ENCODE results near the gene MAP3K21. TPM values are rescaled to one million over a fixed set of nuclear protein-coding genes. Genes with fewer than 3 reads are reported as not detected.

The MAP3K21 gene
- total and polyA plus RNA-seq, 8 donors: 4.8 to 58.5 (median 16.1) TPM

- H3K4me1 ChIP-seq: peaks cover 6 to 24% (median 15%) of the 10 kb centered on the region in 4 donors
- peaks cover 0 to 3% (median 0%) of the 10 kb centered on the region in 3 donors for H3K27me3 ChIP-seq
- no peaks in the 10 kb centered on the region for H3K9me3 ChIP-seq
- TF ChIP-seq POLR2A (IDR thresholded peaks at IDR 0.05) (no peak), POLR2AphosphoS5 (IDR thresholded peaks at IDR 0.05) (no peak), CTCF (IDR thresholded peaks at IDR 0.05) (no peak), EP300 (IDR thresholded peaks at IDR 0.05) (no peak)
- peak in 1 of 2 donors; percentile 55 for DNase-seq
- no peaks in the 10 kb centered on the region for H3K36me3 ChIP-seq
- WGBS, 5 donors: 5 to 9% (median 6%) methylated on average over 8 of the region's 8 CpGs
- intact Hi-C loops (cut with DNase I; ENCODE audit: low total_unique reads): no loop called here
- peak overlapping the region; percentile 61 to 88 (median 72) for H3K4me3 ChIP-seq
- H3K27ac ChIP-seq: peak overlapping the region; percentile 59 to 79 (median 71)
Measured at GRCh38 chr1:233294913-233295236, 32.6 kb upstream of the MAP3K21 start.

- Histone ChIP-seq H3K27ac (peak within 1 kb of the TSS; percentile 59 to 79 (median 71)), H3K4me3 (peak within 1 kb of the TSS; percentile 61 to 88 (median 72)), H3K36me3 (no peaks in the 10 kb centered on the region), H3K27me3 (peaks cover 0 to 3% (median 0%) of the 10 kb centered on the region in 3 donors), H3K4me1 (peaks cover 6 to 24% (median 15%) of the 10 kb centered on the region in 4 donors), H3K9me3 (no peaks in the 10 kb centered on the region)
- 0 to 3% (median 1%) methylated on average over 45 to 54 of the region's 54 CpGs for WGBS, 5 donors
- DNase-seq: peak; percentile 67 to 88
- intact Hi-C loops (cut with DNase I; ENCODE audit: low total_unique reads): no loop called here
- TF ChIP-seq POLR2AphosphoS5 (IDR thresholded peaks at IDR 0.05): peak in 1 of 3 donors; percentile 7
- TF ChIP-seq CTCF (IDR thresholded peaks at IDR 0.05): no peak
Measured at GRCh38 chr1:233295237-233295974, 32.1 kb upstream of the MAP3K21 start, which contains the start of gene PCNX2. Gene PCNX2, minus strand, starts transcription at chr1:233295725. Its CDS starts 247 bp downstream, at chr1:233295478.

- Histone ChIP-seq H3K9me3 (no peaks in the 10 kb centered on the region), H3K27ac (peak overlapping the region in 2 of 5 donors; percentile 66 to 76), H3K27me3 (peaks cover 0 to 3% (median 0%) of the 10 kb centered on the region in 3 donors), H3K36me3 (no peaks in the 10 kb centered on the region), H3K4me1 (peaks cover 6 to 24% (median 15%) of the 10 kb centered on the region in 4 donors), H3K4me3 (peak overlapping the region; percentile 61 to 88 (median 72))
- intact Hi-C loops (cut with DNase I; ENCODE audit: low total_unique reads): no loop called here
- 2 to 9% (median 3%) methylated on average over 5 of the region's 5 CpGs for WGBS, 5 donors
- no peak for DNase-seq
- TF ChIP-seq POLR2AphosphoS5 (IDR thresholded peaks at IDR 0.05) (no peak), EP300 (IDR thresholded peaks at IDR 0.05) (no peak), POLR2A (IDR thresholded peaks at IDR 0.05) (no peak), CTCF (IDR thresholded peaks at IDR 0.05) (no peak)
Measured at GRCh38 chr1:233295975-233296322, 31.6 kb upstream of the MAP3K21 start.

- DNase-seq: no peak
- Histone ChIP-seq H3K27me3 (peaks cover 0 to 3% (median 0%) of the 10 kb centered on the region in 3 donors), H3K4me1 (peaks cover 6 to 20% (median 12%) of the 10 kb centered on the region in 4 donors), H3K36me3 (no peaks in the 10 kb centered on the region), H3K27ac (no peak overlapping the region), H3K9me3 (peaks cover 0 to 8% (median 6%) of the 10 kb centered on the region in 4 donors), H3K4me3 (no peak overlapping the region)
- no peak for TF ChIP-seq EP300 (IDR thresholded peaks at IDR 0.05)
- no peak for TF ChIP-seq POLR2AphosphoS5 (IDR thresholded peaks at IDR 0.05)
- TF ChIP-seq POLR2A (IDR thresholded peaks at IDR 0.05): no peak
- TF ChIP-seq CTCF (IDR thresholded peaks at IDR 0.05): no peak
- 63 to 81% (median 68%) methylated on average over 5 of the region's 5 CpGs for WGBS, 5 donors
- intact Hi-C loops (cut with DNase I; ENCODE audit: low total_unique reads): no loop called here
Measured at GRCh38 chr1:233299450-233299849, 28.1 kb upstream of the MAP3K21 start.

All from stomach (tissue), 9 donors.